Lower lobe of right lung (tissue), 2 donors: Measurements from ENCODE around the gene TCF7L1. TPM values are rescaled to one million over a fixed set of nuclear protein-coding genes. Genes with fewer than 3 reads are reported as not detected.
A peak's percentile ranks its signal among the peaks of the same experiment; 100 is the strongest.

ENCODE experiments used
- ATAC-seq, 2 donors: fragments of 200-7000 bp; cut with Tn5 transposase; one replicate each; pipeline ENCODE4 v1.9.1; 2020 to 2022; ENCODE audit warnings: mild to moderate bottlenecking in 2 of 2, moderate library complexity in 2 of 2
- DNase-seq: peaks from one replicate; pipeline ENCODE4 v3.0.0-alpha.2; 2020
- H3K27ac ChIP-seq: fragments of 200-600 bp; one replicate; pipeline ENCODE4 v1.8.0; 2022
- H3K27me3 ChIP-seq: fragments of 200-600 bp; one replicate; pipeline ENCODE4 v1.8.0; 2022; ENCODE audit warnings: low read depth
- H3K36me3 ChIP-seq: fragments of 200-600 bp; one replicate; pipeline ENCODE4 v1.8.0; 2022; ENCODE audit warnings: mild to moderate bottlenecking
- H3K4me1 ChIP-seq: fragments of 200-600 bp; one replicate; pipeline ENCODE4 v1.8.0; 2022
- H3K4me3 ChIP-seq: fragments of 200-600 bp; one replicate; pipeline ENCODE4 v1.8.0; 2022; ENCODE audit warnings: mild to moderate bottlenecking
- H3K9me3 ChIP-seq: fragments of 200-600 bp; one replicate; pipeline ENCODE4 v1.8.0; 2022
- CTCF ChIP-seq: fragments of 200-600 bp; IDR thresholded peaks from one replicate; pipeline ENCODE4 v1.8.0; 2022; ENCODE audit warnings: antibody characterized with exemption, mild to moderate bottlenecking
- intact Hi-C: fragments of 100-400 bp; cut with DNase I; formaldehyde crosslinking; loops from one replicate; pipeline ENCODE4 v1.11.0; 2022
- total RNA-seq: library from RNA; stranded (reverse); fragmentation: NEBNext Ultra II Directional; extraction: Animal tissue kit (Norgen Biotek cat#: 25700); gene quantifications from one replicate; pipeline ENCODE4 v1.2.1, GENCODE V29; 2021
- donor health status: DM: no; HTN: yes; CAD: no; lungs with severe emphysema.

TCF7L1 gene
- total RNA-seq, 1 donor from 2014 or later, result 17.1 TPM

- Histone ChIP-seq H3K4me3 (peak overlapping the region; percentile 20), H3K36me3 (no peaks in the 10 kb centered on the region), H3K4me1 (peaks cover 19% of the 10 kb centered on the region), H3K27me3 (no peaks in the 10 kb centered on the region), H3K27ac (peak overlapping the region; percentile 54), H3K9me3 (no peaks in the 10 kb centered on the region)
- ATAC-seq (no peak), DNase-seq (no peak)
- intact Hi-C loops, result no loop called here
- no peak for TF ChIP-seq CTCF
These were observed 142.9 kb downstream of the TCF7L1 start for GRCh38 chr2:85275984-85276540.

- H3K36me3 ChIP-seq, result no peaks in the 10 kb centered on the region
- intact Hi-C loops, result no loop called here
- peak overlapping the region; percentile 54 for H3K27ac ChIP-seq
- H3K9me3 ChIP-seq, result no peaks in the 10 kb centered on the region
- H3K27me3 ChIP-seq, result no peaks in the 10 kb centered on the region
- H3K4me3 ChIP-seq, result peak overlapping the region; percentile 20
- ATAC-seq, result no peak
- TF ChIP-seq CTCF, result no peak
- no peak for DNase-seq
- peaks cover 19% of the 10 kb centered on the region for H3K4me1 ChIP-seq
These were observed 143.5 kb downstream of the TCF7L1 start for GRCh38 chr2:85276571-85277118.

DNA sequence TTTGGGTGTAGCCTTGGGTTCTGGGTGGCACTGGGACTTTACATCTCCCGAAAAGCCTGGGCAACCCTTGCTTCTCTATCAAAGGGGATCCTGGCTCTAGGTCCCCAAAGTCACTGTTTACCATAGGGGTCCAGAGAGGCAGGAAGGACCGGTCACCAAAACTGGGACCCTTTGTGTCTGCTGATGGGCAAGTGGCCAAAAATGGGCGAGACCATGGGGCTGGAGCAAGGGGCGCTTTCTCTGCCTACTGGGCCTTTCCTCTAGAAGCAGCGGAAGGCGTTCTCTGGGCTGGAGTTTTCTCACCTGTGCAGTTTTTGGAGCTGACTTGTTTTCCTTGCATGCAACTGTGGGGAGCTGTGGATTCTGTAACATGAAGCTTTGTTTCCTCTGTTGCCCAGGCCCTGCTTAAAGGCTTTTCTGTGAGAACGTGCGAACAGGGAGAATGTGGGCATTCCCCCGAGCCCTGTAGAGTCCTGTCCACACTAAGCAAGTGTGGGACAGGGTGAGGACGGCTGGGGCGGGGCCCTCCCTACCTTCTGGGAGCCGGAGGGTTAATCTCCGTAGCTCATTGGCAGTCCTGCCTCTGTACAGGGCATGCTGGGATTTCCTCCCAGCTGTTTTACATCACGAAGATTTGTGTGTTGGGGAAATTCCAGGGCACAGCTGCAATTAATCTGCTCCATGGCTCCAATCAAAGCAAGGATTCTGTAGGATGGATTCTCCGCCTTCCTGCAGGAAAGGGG, 144.4 kb downstream of the TCF7L1 start:
- Histone ChIP-seq H3K36me3 (no peaks in the 10 kb centered on the region), H3K4me3 (no peak overlapping the region), H3K9me3 (no peaks in the 10 kb centered on the region), H3K27ac (peak overlapping the region; percentile 60), H3K27me3 (no peaks in the 10 kb centered on the region), H3K4me1 (peaks cover 19% of the 10 kb centered on the region)
- peak; percentile 51 to 54 for ATAC-seq
- intact Hi-C loops, result no loop called here
- no peak for TF ChIP-seq CTCF
- DNase-seq, result no peak

GRCh38 chr2:85278361-85278760, 145.2 kb downstream of the TCF7L1 start:
- H3K36me3 ChIP-seq, result no peaks in the 10 kb centered on the region
- H3K9me3 ChIP-seq, result no peaks in the 10 kb centered on the region
- ATAC-seq, result no peak
- peaks cover 19% of the 10 kb centered on the region for H3K4me1 ChIP-seq
- no peak for DNase-seq
- H3K4me3 ChIP-seq, result no peak overlapping the region
- H3K27me3 ChIP-seq, result no peaks in the 10 kb centered on the region
- no peak for TF ChIP-seq CTCF
- peak overlapping the region; percentile 60 for H3K27ac ChIP-seq
- intact Hi-C loops, result no loop called here

DNA sequence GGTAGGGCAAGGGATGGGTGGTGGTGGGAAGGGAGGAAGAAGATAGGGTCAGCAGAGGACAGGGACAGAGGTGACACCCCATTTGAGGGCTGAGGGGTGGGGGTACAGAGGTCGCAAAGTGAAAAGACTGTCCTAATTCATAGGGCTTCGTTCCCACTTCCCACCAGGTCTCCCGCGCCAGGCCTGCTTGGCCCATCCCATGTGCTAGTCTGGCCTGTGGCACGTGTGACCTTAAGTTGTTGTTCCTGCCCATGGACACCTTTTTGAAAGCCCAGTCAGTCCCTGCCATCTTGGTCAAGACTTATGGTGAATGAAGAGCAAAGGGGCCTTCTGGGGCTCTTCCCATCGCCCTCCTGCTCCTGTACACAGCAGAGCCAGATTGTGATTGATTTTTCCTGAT, 148.4 kb downstream of the TCF7L1 start:
- intact Hi-C loops, result no loop called here
- Histone ChIP-seq H3K9me3 (no peaks in the 10 kb centered on the region), H3K27me3 (no peaks in the 10 kb centered on the region), H3K27ac (no peak overlapping the region), H3K4me1 (peaks cover 26% of the 10 kb centered on the region), H3K4me3 (no peak overlapping the region), H3K36me3 (peaks cover 6% of the 10 kb centered on the region)
- TF ChIP-seq CTCF, result no peak
- ATAC-seq (no peak), DNase-seq (no peak)
